ENCODE results near the gene FOXP1.
"Not testable (repeated sequence)": the region's sequence is repeated elsewhere in the genome, so short reads cannot be mapped to it uniquely, and the experiment has no call there.

FOXP1 gene

GRCh38 chr3:71031181-71031580, 552.3 kb downstream of the FOXP1 start:
- no peak for DNase-seq (ENCODE audit: low read depth)

DNA sequence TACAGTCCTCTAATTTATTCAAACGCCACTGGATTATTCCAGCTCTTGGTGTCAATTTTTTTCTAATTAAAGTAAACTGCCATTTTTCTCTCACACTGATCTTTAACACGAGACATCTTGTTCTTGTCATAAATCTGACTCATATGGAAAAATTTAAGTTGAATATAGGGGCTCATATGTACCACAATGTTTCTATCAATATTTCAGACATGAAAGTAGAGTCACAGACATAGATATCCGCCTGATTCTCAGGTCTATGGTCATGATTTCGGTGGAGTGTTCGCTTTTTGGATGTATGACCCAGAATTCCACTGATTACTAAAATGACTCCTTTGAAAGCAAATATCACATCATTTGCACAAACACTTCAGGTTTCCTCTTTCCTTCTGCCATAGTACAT, 552.8 kb downstream of the FOXP1 start:
- DNase-seq (ENCODE audit: low read depth) = no peak

DNA sequence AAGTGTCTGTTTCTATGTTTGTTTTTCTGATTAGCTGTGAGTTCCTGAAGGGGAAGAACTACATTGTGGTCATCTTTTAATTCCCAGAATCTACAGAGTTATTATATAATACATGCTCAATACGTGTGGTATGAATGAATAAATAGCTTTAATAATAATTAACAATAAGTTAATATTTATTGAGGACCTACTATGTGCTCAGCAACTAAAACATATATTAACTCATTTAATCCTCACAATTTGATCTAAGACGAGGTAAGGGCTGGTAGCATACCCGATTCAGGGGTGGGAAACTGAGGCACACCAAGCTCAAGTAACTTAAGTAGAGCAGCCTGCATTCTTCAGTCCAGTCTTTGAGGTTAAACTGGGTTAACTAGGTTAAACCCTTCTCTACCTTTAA, 553.8 kb downstream of the FOXP1 start:
- DNase-seq (ENCODE audit: low read depth) = no peak

DNA sequence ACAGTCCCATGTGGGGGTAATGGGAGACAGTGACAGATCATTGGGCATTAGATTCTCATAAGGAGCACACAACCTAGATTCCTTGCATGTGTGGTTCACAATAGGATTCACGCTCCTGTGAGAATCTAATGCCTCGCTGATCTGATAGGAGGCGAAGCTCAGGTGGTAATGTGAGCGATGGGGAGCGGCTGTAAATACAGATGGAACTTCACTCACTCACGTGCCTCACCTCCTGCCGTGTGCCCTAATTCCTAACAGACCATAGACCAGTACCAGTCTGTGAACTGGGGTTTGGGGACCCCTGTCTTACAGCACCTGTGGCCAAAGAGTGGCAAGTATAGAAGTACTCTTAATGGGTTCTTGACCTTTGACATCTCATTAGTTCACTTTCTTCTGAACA, 554.7 kb downstream of the FOXP1 start:
- DNase-seq (ENCODE audit: low read depth) = no peak

GRCh38 chr3:71028184-71028583, 555.3 kb downstream of the FOXP1 start:
- no peak for DNase-seq (ENCODE audit: low read depth)

DNA sequence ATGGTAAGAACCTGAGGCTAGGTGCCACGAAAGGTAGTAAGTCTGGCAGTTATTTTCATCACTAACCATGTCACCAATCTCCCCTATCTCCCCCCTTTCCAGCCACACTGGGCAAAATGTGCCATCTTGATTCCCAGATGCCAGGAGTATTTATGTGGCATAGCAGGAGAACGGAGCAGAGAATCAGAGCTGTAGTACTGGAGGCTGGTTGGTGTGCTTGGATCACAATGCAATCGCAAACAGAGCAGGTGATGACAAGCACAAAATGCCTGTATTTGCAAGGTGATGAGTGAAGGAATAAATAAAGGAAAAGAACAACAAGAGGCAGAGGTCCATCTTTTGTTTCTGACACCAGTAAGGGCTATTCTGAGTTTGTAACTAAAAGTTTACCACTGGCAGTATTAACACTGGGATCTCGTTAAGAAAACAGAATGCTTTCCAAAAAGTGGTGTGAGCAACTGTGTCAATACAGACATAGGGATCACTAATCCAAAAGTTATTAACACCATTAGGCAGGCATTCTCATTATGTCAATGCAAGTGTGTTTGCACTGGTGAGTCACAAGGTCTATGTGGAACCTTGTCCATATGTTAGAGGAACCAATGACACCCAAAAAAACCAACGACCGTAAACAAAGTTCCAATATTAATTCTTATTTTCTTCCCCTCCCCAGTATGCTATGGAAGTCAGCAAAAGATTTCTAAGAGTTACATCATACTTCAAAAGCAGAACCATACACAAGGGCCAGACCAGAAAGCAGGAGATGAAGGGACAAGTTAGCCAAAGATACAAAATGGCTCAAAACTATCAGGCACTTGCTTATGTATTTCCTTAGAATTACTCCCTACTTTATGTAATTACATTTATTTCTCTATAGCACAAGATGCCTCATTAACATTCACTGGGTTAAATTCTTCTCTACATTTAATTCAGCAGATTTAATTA, 556.6 kb downstream of the FOXP1 start:
- DNase-seq (ENCODE audit: low read depth) = no peak

DNA sequence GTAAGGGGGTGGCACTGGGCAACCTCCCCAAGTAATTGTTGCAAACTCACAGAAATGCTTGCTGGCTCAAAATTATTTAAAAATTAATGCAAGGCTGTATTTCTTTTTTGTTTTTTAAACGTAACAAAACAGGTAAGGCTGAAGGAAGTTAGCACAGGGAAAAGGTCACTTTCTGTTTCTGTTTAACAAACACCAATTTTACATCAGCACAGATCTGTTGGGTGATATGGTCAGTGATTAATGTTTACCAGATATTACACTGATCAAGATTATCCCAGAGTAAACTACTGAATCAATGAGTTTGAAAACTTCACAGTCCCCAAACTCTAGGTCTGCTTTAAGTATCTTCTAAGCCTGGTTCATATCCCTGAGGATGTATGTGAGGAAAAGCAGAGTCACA, 558.0 kb downstream of the FOXP1 start:
- DNase-seq (ENCODE audit: low read depth) = no peak

GRCh38 chr3:71025010-71025409, 558.5 kb downstream of the FOXP1 start:
- no peak for DNase-seq (ENCODE audit: low read depth)

DNA sequence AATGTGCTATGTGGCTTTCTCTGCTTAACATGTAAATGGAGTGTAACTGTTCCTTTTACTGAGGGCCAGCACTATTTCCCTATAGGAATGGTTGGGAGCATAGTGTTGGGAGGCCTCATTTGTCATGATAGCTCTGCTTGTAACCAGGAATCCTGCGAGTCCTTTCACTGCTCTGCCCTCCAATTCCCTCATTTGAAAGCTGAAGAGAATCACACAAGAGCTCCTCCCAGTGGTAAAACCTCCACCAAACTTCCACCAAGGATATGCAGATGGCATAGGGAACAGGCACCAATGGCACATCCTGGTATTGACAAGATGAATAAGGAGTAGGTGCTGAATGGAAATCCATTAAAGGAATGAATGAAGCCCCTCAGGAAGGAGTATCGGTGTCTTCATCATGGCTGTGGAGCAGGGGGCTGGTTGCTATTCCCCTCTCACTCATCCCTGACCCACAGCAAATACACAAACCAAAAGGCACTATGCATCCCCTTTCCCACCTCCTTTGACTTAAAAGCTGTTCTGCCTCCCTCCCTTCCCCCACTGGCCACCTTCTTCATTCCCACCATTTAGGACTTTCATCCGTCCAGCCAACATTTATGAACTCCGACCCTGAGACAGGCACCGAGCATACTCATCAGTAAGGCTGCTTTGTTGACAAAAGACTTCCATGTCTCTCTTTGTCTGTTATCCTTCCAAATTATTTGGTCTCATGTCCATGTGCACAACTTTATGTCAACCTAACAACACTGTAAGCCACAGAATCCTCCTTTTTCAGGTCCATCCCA, 560.8 kb downstream of the FOXP1 start:
- no peak for DNase-seq (ENCODE audit: low read depth)

DNA sequence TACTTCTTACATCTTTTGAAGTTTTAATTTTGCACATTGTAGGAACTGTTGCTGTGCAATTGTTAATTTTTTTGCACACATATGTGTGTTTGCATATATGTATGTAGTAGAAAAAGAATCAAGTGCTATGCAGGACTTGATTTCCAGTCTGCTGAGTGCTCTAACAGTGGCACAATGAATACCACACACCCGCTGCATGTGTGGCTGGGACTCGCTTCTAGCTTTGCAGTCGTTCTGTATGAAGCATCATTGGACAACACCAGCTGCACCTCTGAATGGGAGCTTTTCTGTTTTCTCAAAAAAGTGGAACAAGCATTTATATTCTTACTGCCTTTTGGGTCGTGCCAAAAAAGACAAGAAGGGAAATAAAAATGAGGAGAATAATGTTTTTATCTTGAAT, 564.7 kb downstream of the FOXP1 start:
- no peak for DNase-seq (ENCODE audit: low read depth)

- DNase-seq (ENCODE audit: low read depth) = no peak
Measured at GRCh38 chr3:71016178-71016845, 567.2 kb downstream of the FOXP1 start.

GRCh38 chr3:71014616-71015015, 568.9 kb downstream of the FOXP1 start:
- not testable (repeated sequence) for DNase-seq (ENCODE audit: low read depth)

DNA sequence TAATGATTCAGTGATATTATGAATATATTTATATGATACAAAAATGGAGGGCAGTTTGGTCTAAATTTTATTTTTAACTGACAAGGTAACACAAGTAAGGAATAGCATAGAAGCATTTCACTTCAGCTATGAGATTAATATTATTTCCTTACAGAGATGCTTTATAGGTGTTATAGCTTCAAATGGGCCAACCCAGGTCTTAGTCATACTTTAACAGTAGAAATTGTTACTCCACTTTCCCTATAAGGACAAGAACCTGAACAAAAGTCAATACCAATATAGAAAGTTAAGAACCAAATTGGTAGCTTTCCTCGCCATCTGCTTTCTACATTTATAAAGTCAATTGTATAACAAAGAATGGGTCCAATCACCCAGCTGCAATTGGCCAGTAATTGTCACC, 570.6 kb downstream of the FOXP1 start:
- DNase-seq (ENCODE audit: low read depth) = no peak

GRCh38 chr3:71011565-71012287, 571.8 kb downstream of the FOXP1 start:
- no peak for DNase-seq (ENCODE audit: low read depth)

DNA sequence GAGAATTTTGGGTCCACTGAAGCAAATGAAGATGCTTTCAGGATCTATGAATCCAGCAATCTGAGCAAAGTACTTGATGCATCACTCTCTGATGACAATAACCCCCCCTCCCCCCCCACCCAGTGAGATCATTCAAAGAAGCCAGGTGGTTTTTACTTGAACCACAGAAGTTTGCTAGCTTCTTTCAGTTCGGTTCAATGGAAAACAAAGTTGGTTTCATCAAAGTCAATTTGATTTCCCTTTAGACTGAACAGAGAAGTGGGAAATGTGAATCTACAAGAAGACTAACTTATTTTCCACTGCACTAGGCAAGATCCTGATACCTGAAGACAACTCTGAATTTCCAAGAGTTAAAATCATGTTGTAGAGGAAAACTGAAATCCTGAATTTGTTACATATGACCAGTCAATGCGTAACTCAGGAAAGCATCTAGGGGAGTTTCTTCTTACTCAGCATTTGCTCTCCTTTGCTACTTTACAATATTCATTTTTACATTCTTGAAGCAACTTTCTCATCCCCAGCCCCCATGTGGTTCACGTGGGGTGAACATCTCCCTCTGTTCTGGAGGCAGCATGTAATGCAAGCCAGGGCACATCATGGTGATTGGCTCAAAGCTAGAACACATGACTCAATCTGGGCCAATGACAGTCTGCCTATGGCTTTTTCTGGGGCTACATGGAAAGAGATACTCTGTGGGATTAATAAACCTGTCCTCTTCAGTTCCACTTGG, 572.6 kb downstream of the FOXP1 start:
- DNase-seq (ENCODE audit: low read depth) = no peak

DNA sequence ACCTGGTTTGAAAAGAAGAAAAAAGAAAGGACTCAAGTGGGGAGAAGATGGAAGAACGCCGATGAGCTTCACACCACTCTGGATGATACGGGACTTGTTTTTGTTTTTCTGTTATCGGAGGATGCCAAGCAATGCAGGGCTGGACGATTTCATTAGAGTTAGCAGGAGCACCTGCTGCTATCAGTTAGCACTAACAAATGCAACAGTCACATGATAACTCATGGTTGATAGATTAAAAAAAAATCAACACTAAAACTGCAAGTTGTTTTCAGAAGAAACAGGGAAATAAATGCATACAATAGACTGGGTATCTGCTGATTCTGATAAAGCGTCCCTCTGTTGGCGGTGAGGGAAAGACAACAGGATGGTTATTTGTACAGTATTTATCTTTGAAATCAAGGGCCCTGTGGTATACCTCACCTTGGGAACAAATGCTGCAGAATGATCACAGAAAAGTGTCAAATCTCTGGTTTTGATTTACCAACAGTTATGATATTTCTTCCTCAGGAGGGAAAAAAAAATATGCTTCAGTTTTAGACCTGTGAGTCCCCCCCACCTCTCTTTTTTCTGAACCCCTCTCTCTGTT, 575.1 kb downstream of the FOXP1 start:
- no peak for DNase-seq (ENCODE audit: low read depth)

DNA sequence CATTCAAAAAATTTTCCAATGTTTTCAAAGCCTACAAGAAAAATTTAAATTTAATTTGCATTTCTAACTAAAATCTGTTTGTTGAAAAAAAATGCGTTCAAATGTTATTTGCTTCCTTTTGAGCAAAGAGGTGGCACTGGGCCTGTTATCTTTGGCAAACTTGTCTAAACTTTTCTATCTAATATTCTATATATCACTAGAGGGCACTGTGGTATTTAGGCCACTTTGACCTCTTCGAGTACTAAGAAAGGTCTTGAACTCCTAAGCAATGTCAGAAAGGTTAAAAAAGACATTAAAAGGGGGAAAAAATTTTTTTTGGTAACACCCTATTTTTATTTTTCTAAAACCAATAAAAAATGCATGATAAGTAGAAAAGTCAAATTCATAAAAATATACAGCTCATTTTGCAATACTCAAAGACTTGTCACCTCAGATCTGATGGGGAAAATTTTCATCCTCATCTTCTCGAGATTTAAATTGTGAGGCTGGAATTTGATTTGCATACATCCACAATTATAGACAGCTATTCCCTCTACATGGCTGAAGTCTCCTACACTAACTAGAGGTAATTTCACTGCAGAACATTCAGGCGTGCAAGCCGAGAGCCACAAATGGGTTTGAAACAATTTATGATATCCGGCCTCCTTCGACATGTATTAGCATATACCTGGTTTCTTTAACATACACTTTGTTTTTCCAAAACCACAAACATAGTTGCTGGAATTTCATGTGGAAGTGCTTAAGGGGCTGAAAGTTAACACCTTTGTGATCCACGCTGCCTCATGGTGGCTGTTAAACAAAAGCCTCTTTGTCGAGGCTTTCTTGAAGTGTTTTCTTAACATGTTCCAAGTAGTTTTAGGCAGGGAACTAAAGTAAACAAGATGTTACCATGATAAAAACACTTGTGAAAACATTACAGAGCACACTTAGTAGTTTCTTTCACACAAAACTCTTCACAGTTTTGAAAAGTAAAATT, 576.4 kb downstream of the FOXP1 start:
- DNase-seq (ENCODE audit: low read depth) = no peak

GRCh38 chr3:71005702-71006321, 577.7 kb downstream of the FOXP1 start:
- peak; percentile 27 for DNase-seq (ENCODE audit: low read depth)

DNA sequence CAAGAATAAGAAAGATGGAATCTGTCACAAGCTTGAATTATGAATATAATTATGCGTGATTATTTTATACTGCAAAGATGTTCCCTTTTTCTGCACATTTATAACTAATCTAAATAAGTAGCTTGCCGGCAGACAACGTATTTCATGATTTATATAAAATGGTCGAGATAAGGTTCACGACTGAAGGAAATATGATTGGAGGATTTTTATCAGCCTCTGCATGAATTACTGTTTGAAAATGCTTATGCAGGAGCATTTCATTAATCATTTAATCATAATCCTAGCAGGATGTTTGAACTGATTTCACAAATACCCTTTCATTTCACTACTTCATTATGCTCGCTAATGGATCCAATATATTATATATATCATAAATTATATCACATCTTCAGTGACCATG, 580.0 kb downstream of the FOXP1 start:
- DNase-seq (ENCODE audit: low read depth) = no peak

Data from stromal cell of bone marrow (primary cell).